ENCODE results near the gene GRB14. TPM values are rescaled to one million over a fixed set of nuclear protein-coding genes. Genes with fewer than 3 reads are reported as not detected.

The GRB14 gene
- total RNA-seq, 2 donors from 2014 or later = 4.4 to 15.5 TPM

- Histone ChIP-seq H3K27ac (no peak overlapping the region), H3K27me3 (no peaks in the 10 kb centered on the region), H3K4me1 (no peaks in the 10 kb centered on the region), H3K4me3 (no peak overlapping the region), H3K36me3 (no peaks in the 10 kb centered on the region), H3K9me3 (no peaks in the 10 kb centered on the region)
- no peak for TF ChIP-seq CTCF (IDR thresholded peaks at IDR 0.05)
- DNase-seq (ENCODE audit: low spot score) = no peak
These were observed 122.4 kb downstream of the GRB14 start for GRCh38 chr2:164498836-164499235.

DNA sequence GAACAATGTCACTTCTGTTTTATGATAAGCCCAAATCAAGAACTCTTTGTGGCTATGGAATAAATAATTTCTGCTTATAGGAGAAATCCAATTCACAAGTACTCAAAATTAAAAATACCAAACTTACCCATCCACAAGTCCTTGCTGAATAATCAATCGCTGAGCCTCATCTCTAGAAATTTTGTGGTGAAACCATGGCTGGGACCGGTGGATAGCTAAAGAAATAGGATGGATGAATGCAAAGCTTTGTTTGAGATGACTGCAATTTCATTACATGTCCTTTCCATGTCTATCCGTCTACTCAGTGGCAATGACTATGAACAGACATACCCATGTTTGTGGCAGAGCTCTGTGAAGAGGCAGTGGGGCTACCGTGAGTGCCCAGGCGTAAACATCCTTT lies 124.4 kb downstream of the GRB14 start:
- no peaks in the 10 kb centered on the region for H3K36me3 ChIP-seq
- H3K9me3 ChIP-seq = no peaks in the 10 kb centered on the region
- no peak for TF ChIP-seq CTCF (IDR thresholded peaks at IDR 0.05)
- no peaks in the 10 kb centered on the region for H3K4me1 ChIP-seq
- no peak for DNase-seq (ENCODE audit: low spot score)
- H3K27me3 ChIP-seq = no peaks in the 10 kb centered on the region
- no peak overlapping the region for H3K27ac ChIP-seq
- H3K4me3 ChIP-seq = no peak overlapping the region

DNA sequence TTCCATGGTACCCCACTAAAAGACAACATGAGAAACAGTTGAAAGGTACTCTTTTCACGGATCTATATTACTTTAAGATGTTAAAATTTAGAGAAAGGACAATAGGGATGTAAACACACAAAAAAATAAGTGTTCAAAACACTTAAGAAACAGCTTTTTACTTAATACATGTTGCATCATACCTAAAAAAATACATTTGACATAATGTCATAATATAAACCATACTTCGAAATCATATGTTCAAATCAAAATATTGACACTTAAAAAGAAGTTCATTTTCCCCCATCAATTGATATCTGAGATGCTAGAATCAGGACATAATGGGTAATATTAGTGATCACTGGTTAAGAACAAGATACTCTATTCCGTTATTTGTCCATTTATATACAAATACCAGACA lies 124.9 kb downstream of the GRB14 start:
- no peaks in the 10 kb centered on the region for H3K36me3 ChIP-seq
- no peaks in the 10 kb centered on the region for H3K9me3 ChIP-seq
- no peak for TF ChIP-seq CTCF (IDR thresholded peaks at IDR 0.05)
- no peak overlapping the region for H3K27ac ChIP-seq
- no peak overlapping the region for H3K4me3 ChIP-seq
- H3K4me1 ChIP-seq = no peaks in the 10 kb centered on the region
- no peaks in the 10 kb centered on the region for H3K27me3 ChIP-seq
- DNase-seq (ENCODE audit: low spot score) = no peak

- H3K4me3 ChIP-seq = no peak overlapping the region
- H3K27me3 ChIP-seq = no peaks in the 10 kb centered on the region
- peak in 1 of 2 donors; percentile 62 for TF ChIP-seq CTCF (IDR thresholded peaks at IDR 0.05)
- no peaks in the 10 kb centered on the region for H3K4me1 ChIP-seq
- no peaks in the 10 kb centered on the region for H3K36me3 ChIP-seq
- no peaks in the 10 kb centered on the region for H3K9me3 ChIP-seq
- no peak overlapping the region for H3K27ac ChIP-seq
- no peak for DNase-seq (ENCODE audit: low spot score)
These were observed 125.6 kb downstream of the GRB14 start for GRCh38 chr2:164495491-164496223.

GRCh38 chr2:164485541-164485940 lies 135.7 kb downstream of the GRB14 start:
- Histone ChIP-seq H3K27ac (no peak overlapping the region), H3K36me3 (no peaks in the 10 kb centered on the region), H3K4me3 (no peak overlapping the region), H3K4me1 (no peaks in the 10 kb centered on the region), H3K9me3 (no peaks in the 10 kb centered on the region), H3K27me3 (no peaks in the 10 kb centered on the region)
- DNase-seq (ENCODE audit: low spot score) = no peak
- TF ChIP-seq CTCF (IDR thresholded peaks at IDR 0.05) = no peak

DNA sequence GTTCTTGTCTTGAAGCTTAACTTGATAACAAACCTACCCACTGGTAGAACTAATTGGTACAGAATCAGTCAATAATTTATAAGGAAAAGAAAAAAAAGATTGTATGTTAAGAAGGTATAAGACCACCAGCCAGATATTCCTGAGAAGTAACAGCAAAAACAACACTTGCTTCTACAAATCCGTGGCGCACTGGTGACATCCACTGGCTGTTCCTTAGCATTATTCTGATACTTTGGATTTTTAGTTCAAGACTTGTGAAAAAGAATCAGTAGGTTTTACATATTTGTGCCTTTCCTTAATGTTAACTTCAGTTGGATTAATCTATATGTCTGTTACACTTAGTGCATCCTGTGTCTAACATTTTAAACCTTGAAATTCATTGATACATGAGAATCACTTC lies 141.8 kb downstream of the GRB14 start:
- peak in 1 of 2 donors; percentile 69 for TF ChIP-seq CTCF (IDR thresholded peaks at IDR 0.05)
- H3K27ac ChIP-seq = no peak overlapping the region
- no peaks in the 10 kb centered on the region for H3K9me3 ChIP-seq
- H3K4me3 ChIP-seq = no peak overlapping the region
- DNase-seq (ENCODE audit: low spot score) = no peak
- H3K27me3 ChIP-seq = no peaks in the 10 kb centered on the region
- no peaks in the 10 kb centered on the region for H3K4me1 ChIP-seq
- H3K36me3 ChIP-seq = no peaks in the 10 kb centered on the region
